GM18526 (cell line): ENCODE measurements around the gene OPTC.

ENCODE experiments used
- POLR2A ChIP-seq: IDR thresholded peaks from 3 replicates; pipeline ENCODE4 v1.6.1; 2011; ENCODE audit not compliant: insufficient read length; ENCODE audit errors: extremely low read depth

OPTC gene

GRCh38 chr1:203531063-203531462 is 37.1 kb downstream of the OPTC start:
- no peak for TF ChIP-seq POLR2A

- no peak for TF ChIP-seq POLR2A
Measured at GRCh38 chr1:203534012-203534411, 40.1 kb downstream of the OPTC start.

GRCh38 chr1:203534526-203534925 is 40.6 kb downstream of the OPTC start:
- no peak for TF ChIP-seq POLR2A

GRCh38 chr1:203536575-203536974 is 42.6 kb downstream of the OPTC start:
- TF ChIP-seq POLR2A: no peak

- no peak for TF ChIP-seq POLR2A
Measured at GRCh38 chr1:203536980-203537455, 43.1 kb downstream of the OPTC start.

GRCh38 chr1:203537806-203538464 is 44.0 kb downstream of the OPTC start:
- TF ChIP-seq POLR2A: no peak

- TF ChIP-seq POLR2A: no peak
Measured at GRCh38 chr1:203538726-203539125, 44.8 kb downstream of the OPTC start.

- TF ChIP-seq POLR2A: no peak
Measured at GRCh38 chr1:203539831-203540546, 46.0 kb downstream of the OPTC start.

GRCh38 chr1:203544485-203544884 is 50.5 kb downstream of the OPTC start:
- TF ChIP-seq POLR2A: no peak

GRCh38 chr1:203544978-203545816 is 51.2 kb downstream of the OPTC start:
- TF ChIP-seq POLR2A: no peak

- no peak for TF ChIP-seq POLR2A
Measured at GRCh38 chr1:203546274-203546673, 52.3 kb downstream of the OPTC start.

- TF ChIP-seq POLR2A: no peak
Measured at GRCh38 chr1:203547147-203547546, 53.2 kb downstream of the OPTC start.

- TF ChIP-seq POLR2A: no peak
Measured at GRCh38 chr1:203547771-203548421, 53.9 kb downstream of the OPTC start.

- no peak for TF ChIP-seq POLR2A
Measured at GRCh38 chr1:203548892-203549291, 54.9 kb downstream of the OPTC start.

GRCh38 chr1:203549309-203549708 is 55.4 kb downstream of the OPTC start:
- TF ChIP-seq POLR2A: no peak
